Bone marrow (tissue), 2 donors: Measurements from ENCODE around the gene TNIP3.
"Not testable (repeated sequence)": the region's sequence is repeated elsewhere in the genome, so short reads cannot be mapped to it uniquely, and the experiment has no call there.

Experiments
- DNase-seq, 2 donors: peaks; one replicate each; lab custom pipeline; 2025; lab: John Stamatoyannopoulos, UW

The TNIP3 gene

GRCh38 chr4:121164291-121164690 lies at the start of gene TNIP3:
TNIP3 (minus strand) TSS chr4:121164321; CDS start chr4:121164125, 196 bp downstream.
- DNase-seq, result no peak

GRCh38 chr4:121212806-121213205 lies 48.7 kb upstream of the TNIP3 start:
- no peak for DNase-seq

GRCh38 chr4:121209171-121209570 lies 45.0 kb upstream of the TNIP3 start:
- no peak for DNase-seq

- DNase-seq, result no peak
Measured at GRCh38 chr4:121208244-121209007, 44.3 kb upstream of the TNIP3 start.

GRCh38 chr4:121205777-121206176 lies 41.7 kb upstream of the TNIP3 start:
- not testable (repeated sequence) for DNase-seq

- no peak for DNase-seq
Measured at GRCh38 chr4:121200795-121201472, 36.8 kb upstream of the TNIP3 start.

- no peak for DNase-seq
Measured at GRCh38 chr4:121199742-121200561, 35.8 kb upstream of the TNIP3 start.

- DNase-seq, result no peak
Measured at GRCh38 chr4:121198251-121198650, 34.1 kb upstream of the TNIP3 start.

- DNase-seq, result no peak
Measured at GRCh38 chr4:121195649-121196048, 31.5 kb upstream of the TNIP3 start.

GRCh38 chr4:121192480-121192879 lies 28.4 kb upstream of the TNIP3 start:
- DNase-seq, result no peak

GRCh38 chr4:121192013-121192412 lies 27.9 kb upstream of the TNIP3 start:
- no peak for DNase-seq

- no peak for DNase-seq
Measured at GRCh38 chr4:121191361-121191760, 27.2 kb upstream of the TNIP3 start.

- no peak for DNase-seq
Measured at GRCh38 chr4:121190389-121190788, 26.3 kb upstream of the TNIP3 start.

GRCh38 chr4:121189326-121190215 lies 25.4 kb upstream of the TNIP3 start:
- DNase-seq, result no peak

GRCh38 chr4:121187206-121187605 lies 23.1 kb upstream of the TNIP3 start:
- DNase-seq, result no peak

GRCh38 chr4:121185960-121186359 lies 21.8 kb upstream of the TNIP3 start:
- no peak for DNase-seq

- no peak for DNase-seq
Measured at GRCh38 chr4:121183989-121184388, 19.9 kb upstream of the TNIP3 start.

- no peak for DNase-seq
Measured at GRCh38 chr4:121183361-121183760, 19.2 kb upstream of the TNIP3 start.

GRCh38 chr4:121182296-121182695 lies 18.2 kb upstream of the TNIP3 start:
- no peak for DNase-seq

GRCh38 chr4:121181493-121181892 lies 17.4 kb upstream of the TNIP3 start:
- DNase-seq, result no peak

- DNase-seq, result no peak
Measured at GRCh38 chr4:121180558-121180957, 16.4 kb upstream of the TNIP3 start.
